ENCODE data around the gene RALGPS1.

The RALGPS1 gene

GRCh38 chr9:127084076-127085039 lies 169.8 kb downstream of the RALGPS1 start:
- no peak overlapping the region for H3K4me3 ChIP-seq (ENCODE audit: low read depth, low read length)
- no peak for TF ChIP-seq CTCF (IDR thresholded peaks at IDR 0.05; ENCODE audit: low read depth, low read length)

DNA sequence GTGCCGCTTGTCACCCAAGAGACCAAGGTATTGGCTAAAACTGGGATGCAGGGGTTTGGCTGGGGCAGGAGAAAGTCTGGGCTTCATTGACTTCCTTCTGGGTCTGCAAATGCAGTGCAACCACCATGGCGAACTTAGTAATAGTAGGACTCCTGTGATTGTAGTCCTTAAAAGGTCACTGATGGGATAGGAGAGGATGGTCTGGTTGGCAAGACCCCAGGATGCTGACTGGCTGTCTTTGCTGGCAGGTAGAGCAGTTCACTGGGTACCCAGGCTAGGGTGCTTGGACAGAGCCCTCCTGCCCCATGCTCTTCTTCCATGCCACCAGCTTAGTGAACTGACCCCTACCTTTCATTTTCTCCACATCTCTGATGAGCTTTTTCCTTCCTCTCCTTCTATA lies 170.6 kb downstream of the RALGPS1 start:
- H3K4me3 ChIP-seq (ENCODE audit: low read depth, low read length) = no peak overlapping the region
- TF ChIP-seq CTCF (IDR thresholded peaks at IDR 0.05; ENCODE audit: low read depth, low read length) = no peak

DNA sequence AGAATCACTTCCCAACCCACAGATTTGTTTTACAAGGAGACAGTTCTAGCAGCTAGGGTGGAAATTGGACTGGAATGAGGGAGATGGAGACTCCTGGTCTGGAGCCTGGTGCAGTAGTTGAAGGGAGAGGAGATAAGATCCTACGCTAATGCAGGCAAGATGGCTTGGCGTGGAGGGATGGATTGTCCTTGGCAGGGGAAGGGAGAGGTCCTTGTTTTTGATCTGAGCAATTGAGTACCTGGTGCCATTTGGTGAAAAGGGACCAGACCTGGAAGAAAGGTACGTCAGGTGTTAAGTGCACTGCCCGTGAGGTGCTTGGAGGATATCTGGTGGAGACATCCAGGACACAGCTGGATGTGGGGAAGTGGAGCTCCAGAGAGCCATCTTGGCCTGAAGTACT lies 172.2 kb downstream of the RALGPS1 start:
- no peak for TF ChIP-seq CTCF (IDR thresholded peaks at IDR 0.05; ENCODE audit: low read depth, low read length)
- no peak overlapping the region for H3K4me3 ChIP-seq (ENCODE audit: low read depth, low read length)

DNA sequence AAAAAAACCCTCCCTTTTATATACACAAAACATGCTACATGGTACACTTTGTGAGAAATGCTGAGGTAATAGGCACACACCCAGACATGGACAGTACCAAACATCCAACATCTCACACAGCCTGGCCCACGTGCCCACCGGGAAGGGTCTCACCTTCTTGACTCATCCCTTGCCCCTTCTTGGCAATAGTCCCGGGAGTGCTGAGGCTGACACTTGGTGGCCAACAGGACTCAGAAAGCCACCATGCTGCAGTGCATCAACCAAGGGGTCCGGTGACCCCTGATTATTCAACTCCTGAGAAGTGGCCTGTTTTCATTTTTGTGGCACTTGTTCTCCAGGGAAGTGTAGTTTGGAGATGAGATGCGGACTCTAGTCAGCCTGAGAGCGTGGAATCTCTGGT lies 172.8 kb downstream of the RALGPS1 start:
- TF ChIP-seq CTCF (IDR thresholded peaks at IDR 0.05; ENCODE audit: low read depth, low read length) = no peak
- no peak overlapping the region for H3K4me3 ChIP-seq (ENCODE audit: low read depth, low read length)

DNA sequence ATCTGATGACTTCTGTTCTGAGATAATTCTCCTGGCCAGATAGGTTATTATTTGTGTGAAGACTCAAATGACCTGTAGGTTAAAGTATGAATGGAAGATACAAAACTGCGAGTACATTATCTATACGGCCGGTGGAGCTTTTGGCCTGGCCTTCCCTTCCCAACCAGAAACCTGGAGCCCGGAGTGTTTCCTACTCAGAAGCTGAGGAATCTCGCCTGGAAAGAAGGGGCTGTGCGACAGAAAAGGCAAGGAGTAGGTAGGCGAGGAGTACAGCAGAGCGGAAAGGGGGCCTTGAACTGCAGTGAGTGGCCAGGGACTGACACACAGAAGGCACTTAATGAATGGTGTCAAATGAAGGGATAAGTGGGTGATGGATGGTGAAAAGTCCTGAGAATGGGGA lies 173.3 kb downstream of the RALGPS1 start:
- H3K4me3 ChIP-seq (ENCODE audit: low read depth, low read length) = no peak overlapping the region
- no peak for TF ChIP-seq CTCF (IDR thresholded peaks at IDR 0.05; ENCODE audit: low read depth, low read length)

DNA sequence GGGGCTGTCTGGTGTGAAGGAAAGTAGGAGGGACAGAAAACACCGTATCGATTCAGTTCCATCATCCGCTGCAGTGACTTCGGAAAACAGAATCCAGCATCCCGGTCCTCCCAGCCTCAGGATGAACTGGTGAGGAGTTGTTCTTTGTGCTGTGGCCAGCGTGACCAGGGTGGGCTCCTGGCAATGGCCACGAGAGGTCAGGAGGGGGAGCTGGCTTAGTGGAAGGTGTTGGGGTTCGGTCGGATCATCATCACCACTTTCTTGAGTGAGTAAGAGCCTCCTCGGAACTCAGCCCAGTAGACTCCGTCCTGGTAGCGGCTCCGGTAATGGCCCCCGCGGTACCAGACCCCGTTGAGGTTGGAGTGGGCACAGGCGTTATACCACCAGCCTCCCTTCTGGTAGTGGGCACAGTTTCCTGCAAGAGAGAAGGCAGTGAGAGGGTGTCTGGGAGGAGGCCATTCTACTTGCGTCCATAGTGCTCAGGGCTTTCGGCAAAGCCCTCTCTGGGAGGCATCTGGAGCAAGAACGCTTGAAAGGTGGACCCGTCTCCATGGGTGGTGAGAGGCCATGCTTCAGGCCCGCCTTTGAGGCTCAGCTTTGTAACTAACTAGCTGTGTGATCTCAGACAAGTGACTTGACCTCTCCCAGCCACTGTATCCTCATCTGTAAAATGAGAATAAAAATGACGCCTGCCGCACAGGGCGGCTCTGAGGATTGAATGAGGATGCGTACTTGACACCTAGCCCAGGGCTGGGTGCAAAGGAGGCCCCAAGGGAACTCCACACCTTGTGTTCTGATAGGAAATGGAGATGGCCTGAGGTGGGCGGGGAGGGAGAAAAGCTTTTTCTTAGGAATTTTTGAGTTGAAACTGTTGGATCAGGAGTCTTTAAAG lies 174.4 kb downstream of the RALGPS1 start:
- H3K4me3 ChIP-seq (ENCODE audit: low read depth, low read length) = no peak overlapping the region
- no peak for TF ChIP-seq CTCF (IDR thresholded peaks at IDR 0.05; ENCODE audit: low read depth, low read length)

Measured in WI38 (cell line).